Right lobe of liver (tissue), 4 donors: Measurements from ENCODE around the gene ZNF302.

Source experiments
- POLR2A ChIP-seq: fragments of 450-650 bp; IDR thresholded peaks from one replicate; pipeline ENCODE4 v1.6.1; 2017; ENCODE audit warnings: antibody characterized with exemption, mild to moderate bottlenecking
- TF ChIP-seq, protein P1 (sequence below), 4 donors: fragments of 200-600 bp in 3 of 4; fragments of 450-650 bp in 1 of 4; IDR thresholded peaks; one replicate each; pipeline versions ENCODE4 v1.5.1 to v1.8.0; 2016 to 2022; ENCODE audit warnings: antibody characterized with exemption in 4 of 4, mild to moderate bottlenecking in 2 of 4
- donor health status: DM: no; HTN: no; CAD: no.
- donor health status: DM: no; HTN: no; CAD: no.
- donor health status: DM: no; HTN: yes; CAD: no.

DNA sequence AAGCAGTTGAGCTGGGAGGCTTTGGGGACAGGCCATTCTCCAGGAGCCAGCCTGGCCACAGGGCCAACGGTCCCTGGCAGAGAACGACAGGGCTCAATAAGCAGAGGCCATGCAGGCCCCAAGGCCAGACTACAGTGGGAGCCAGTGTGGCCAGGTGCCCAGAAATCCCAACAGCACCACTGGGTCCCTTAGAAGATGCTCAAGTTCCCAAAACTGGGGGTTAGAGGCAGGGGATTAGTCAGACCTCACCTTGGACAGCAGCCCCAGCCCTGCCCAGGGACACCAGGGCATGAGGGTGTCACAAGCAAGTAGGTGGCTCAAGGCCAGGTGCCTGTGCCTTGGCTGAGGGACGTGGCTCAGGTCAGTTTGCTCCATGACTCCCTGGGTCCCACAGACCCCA is 13.3 kb upstream of the ZNF302 start:
- TF ChIP-seq, protein P1, sequence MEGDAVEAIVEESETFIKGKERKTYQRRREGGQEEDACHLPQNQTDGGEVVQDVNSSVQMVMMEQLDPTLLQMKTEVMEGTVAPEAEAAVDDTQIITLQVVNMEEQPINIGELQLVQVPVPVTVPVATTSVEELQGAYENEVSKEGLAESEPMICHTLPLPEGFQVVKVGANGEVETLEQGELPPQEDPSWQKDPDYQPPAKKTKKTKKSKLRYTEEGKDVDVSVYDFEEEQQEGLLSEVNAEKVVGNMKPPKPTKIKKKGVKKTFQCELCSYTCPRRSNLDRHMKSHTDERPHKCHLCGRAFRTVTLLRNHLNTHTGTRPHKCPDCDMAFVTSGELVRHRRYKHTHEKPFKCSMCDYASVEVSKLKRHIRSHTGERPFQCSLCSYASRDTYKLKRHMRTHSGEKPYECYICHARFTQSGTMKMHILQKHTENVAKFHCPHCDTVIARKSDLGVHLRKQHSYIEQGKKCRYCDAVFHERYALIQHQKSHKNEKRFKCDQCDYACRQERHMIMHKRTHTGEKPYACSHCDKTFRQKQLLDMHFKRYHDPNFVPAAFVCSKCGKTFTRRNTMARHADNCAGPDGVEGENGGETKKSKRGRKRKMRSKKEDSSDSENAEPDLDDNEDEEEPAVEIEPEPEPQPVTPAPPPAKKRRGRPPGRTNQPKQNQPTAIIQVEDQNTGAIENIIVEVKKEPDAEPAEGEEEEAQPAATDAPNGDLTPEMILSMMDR (IDR thresholded peaks at IDR 0.05): no peak
- TF ChIP-seq POLR2A: no peak
